Loucy (cell line): ENCODE data around the gene COPS3.

Experiments
- H2AFZ ChIP-seq: fragments of 200-600 bp; sonication (generic); 2 replicates; pipeline ENCODE4 v1.6.0; 2016; ENCODE audit warnings: antibody characterized with exemption, mild to moderate bottlenecking, low read length, moderate library complexity
- H3F3A ChIP-seq: fragments of 200-600 bp; 2 replicates; pipeline ENCODE4 v1.6.0; 2016; ENCODE audit warnings: antibody characterized with exemption, low read depth, mild to moderate bottlenecking
- H3K27me3 ChIP-seq: fragments of 200-600 bp; sonication (generic); 2 replicates; pipeline ENCODE4 v1.6.1; 2014; ENCODE audit warnings: low read length, mild to moderate bottlenecking; ENCODE audit not compliant: insufficient read depth, poor library complexity, severe bottlenecking
- H3K36me3 ChIP-seq: fragments of 200-600 bp; sonication (generic); 2 replicates; pipeline ENCODE4 v1.6.1; 2016; ENCODE audit warnings: low read length; ENCODE audit not compliant: insufficient read depth
- H3K4me1 ChIP-seq: fragments of 200-600 bp; sonication (generic); 2 replicates; pipeline ENCODE4 v1.5.1; 2014; ENCODE audit warnings: low read length, mild to moderate bottlenecking; ENCODE audit not compliant: insufficient read depth, poor library complexity, severe bottlenecking
- H3K4me2 ChIP-seq: fragments of 200-600 bp; sonication (generic); 2 replicates; pipeline ENCODE4 v1.6.0; 2014; ENCODE audit warnings: antibody characterized with exemption, low read length, low read depth, mild to moderate bottlenecking; ENCODE audit not compliant: poor library complexity, severe bottlenecking
- H3K4me3 ChIP-seq: fragments of 200-600 bp; sonication (generic); 2 replicates; pipeline ENCODE4 v1.5.1; 2014; ENCODE audit warnings: low read length, mild to moderate bottlenecking, mixed read lengths; ENCODE audit not compliant: poor library complexity, severe bottlenecking
- H3K79me2 ChIP-seq: fragments of 200-600 bp; sonication (generic); 2 replicates; pipeline ENCODE4 v1.6.1; 2014; ENCODE audit warnings: low read length; ENCODE audit not compliant: insufficient read depth
- H3K9ac ChIP-seq: fragments of 200-600 bp; sonication (generic); 2 replicates; pipeline ENCODE4 v1.6.0; 2014; ENCODE audit warnings: mild to moderate bottlenecking, low read depth, low read length, moderate library complexity; ENCODE audit not compliant: poor library complexity, severe bottlenecking
- H3K9me2 ChIP-seq: fragments of 200-600 bp; sonication (generic); replicated peaks from 2 replicates; pipeline ENCODE4 v1.6.1; 2016; ENCODE audit warnings: low read depth, low read length, mixed read lengths
- H3K9me3 ChIP-seq: fragments of 200-600 bp; sonication (generic); 2 replicates; pipeline ENCODE4 v1.6.1; 2014; ENCODE audit warnings: mild to moderate bottlenecking, antibody characterized with exemption, low read length, low read depth; ENCODE audit not compliant: insufficient read depth
- H4K20me1 ChIP-seq: fragments of 200-600 bp; sonication (generic); 2 replicates; pipeline ENCODE4 v1.6.0; 2014; ENCODE audit warnings: antibody characterized with exemption, low read length, mild to moderate bottlenecking; ENCODE audit not compliant: insufficient read depth, poor library complexity, severe bottlenecking
- CTCF ChIP-seq: fragments of 200-600 bp; sonication (generic); conservative IDR thresholded peaks from 2 replicates; pipeline ENCODE4 v1.5.1; 2014; ENCODE audit warnings: mild to moderate bottlenecking, antibody characterized with exemption, low read length
- EZH2phosphoT487 ChIP-seq: fragments of 200-600 bp; IDR thresholded peaks from 2 replicates; pipeline ENCODE4 v1.6.1; 2018; ENCODE audit warnings: antibody characterized with exemption, mild to moderate bottlenecking, moderate library complexity, borderline replicate concordance

The COPS3 gene

GRCh38 chr17:17223736-17224135 lies 57.3 kb downstream of the COPS3 start:
- H3K79me2 ChIP-seq, result no peaks in the 10 kb centered on the region
- H4K20me1 ChIP-seq, result no peaks in the 10 kb centered on the region
- H3K9me2 ChIP-seq, result no peaks in the 10 kb centered on the region
- H3K9ac ChIP-seq, result no peak overlapping the region
- peaks cover 64% of the 10 kb centered on the region; the same call in 1 of the 2 replicates for H3K36me3 ChIP-seq
- H3K9me3 ChIP-seq, result no peaks in the 10 kb centered on the region
- H3F3A ChIP-seq, result no peaks in the 10 kb centered on the region
- TF ChIP-seq EZH2phosphoT487 (no peak), CTCF (no peak)
- H3K4me3 ChIP-seq, result no peak overlapping the region
- no peak overlapping the region for H2AFZ ChIP-seq
- H3K27me3 ChIP-seq, result no peaks in the 10 kb centered on the region
- no peaks in the 10 kb centered on the region for H3K4me1 ChIP-seq
- no peak overlapping the region for H3K4me2 ChIP-seq

GRCh38 chr17:17221329-17221728 lies 59.7 kb downstream of the COPS3 start:
- no peak overlapping the region for H3K4me2 ChIP-seq
- H3K36me3 ChIP-seq, result peaks cover 46% of the 10 kb centered on the region; the same call in 1 of the 2 replicates
- no peaks in the 10 kb centered on the region for H3K9me2 ChIP-seq
- H3K4me3 ChIP-seq, result no peak overlapping the region
- H3K79me2 ChIP-seq, result no peaks in the 10 kb centered on the region
- H3K27me3 ChIP-seq, result no peaks in the 10 kb centered on the region
- no peaks in the 10 kb centered on the region for H3K9me3 ChIP-seq
- H4K20me1 ChIP-seq, result no peaks in the 10 kb centered on the region
- no peaks in the 10 kb centered on the region for H3F3A ChIP-seq
- TF ChIP-seq EZH2phosphoT487, result no peak
- TF ChIP-seq CTCF, result no peak
- no peak overlapping the region for H3K9ac ChIP-seq
- no peaks in the 10 kb centered on the region for H3K4me1 ChIP-seq
- no peak overlapping the region for H2AFZ ChIP-seq

- Histone ChIP-seq H3F3A (no peaks in the 10 kb centered on the region), H3K9me3 (no peaks in the 10 kb centered on the region), H3K79me2 (no peaks in the 10 kb centered on the region), H3K27me3 (no peaks in the 10 kb centered on the region), H4K20me1 (no peaks in the 10 kb centered on the region), H2AFZ (no peak overlapping the region), H3K4me1 (no peaks in the 10 kb centered on the region), H3K4me3 (no peak overlapping the region), H3K9me2 (no peaks in the 10 kb centered on the region), H3K4me2 (no peak overlapping the region), H3K9ac (no peak overlapping the region), H3K36me3 (peaks cover 45% of the 10 kb centered on the region; the same call in 1 of the 2 replicates)
- TF ChIP-seq CTCF (no peak), EZH2phosphoT487 (no peak)
These were observed 60.5 kb downstream of the COPS3 start for GRCh38 chr17:17220529-17220928.
